ENCODE data around the gene ICAM5. TPM values are rescaled to one million over a fixed set of nuclear protein-coding genes. Genes with fewer than 3 reads are reported as not detected.

Gene ICAM5
- total and polyA plus RNA-seq, 4 donors = 4.1 to 32.1 (median 18.6) TPM

- ATAC-seq (ENCODE audit: insufficient read depth, low FRiP score) = no peak
- Histone ChIP-seq H3K9me3 (ENCODE audit: control insufficient read depth in 4 of 4, insufficient read depth in 3 of 4, low read length in 3 of 4) (no peaks in the 10 kb centered on the region), H3K9ac (ENCODE audit: insufficient read depth in 1 of 2, low read length in 2 of 2) (no peak overlapping the region), H3K27me3 (ENCODE audit: control insufficient read depth in 3 of 3, insufficient read depth in 3 of 3, low read length in 2 of 3) (no peaks in the 10 kb centered on the region), H3K4me1 (ENCODE audit: control insufficient read depth in 5 of 5, insufficient read depth in 5 of 5, low read length in 5 of 5) (no peaks in the 10 kb centered on the region), H3K36me3 (ENCODE audit: control insufficient read depth in 4 of 4, insufficient read depth in 4 of 4, low read length in 4 of 4) (peaks cover 8 to 78% (median 41%) of the 10 kb centered on the region in 4 donors), H3K27ac (ENCODE audit: low read depth in 1 of 2, low read length in 1 of 2) (no peak overlapping the region), H3K4me3 (no peak overlapping the region)
- no peak for TF ChIP-seq CTCF (IDR thresholded peaks at IDR 0.05; ENCODE audit: control extremely low read depth, extremely low read depth)
- no peak for DNase-seq
- WGBS, 2 donors = 95 to 96% methylated on average over 8 of the region's 8 CpGs
Measured at GRCh38 chr19:10325732-10326131, 36.0 kb downstream of the ICAM5 start.

- ATAC-seq (ENCODE audit: insufficient read depth, low FRiP score) (no peak), DNase-seq (no peak)
- 89 to 97% methylated on average over 7 of the region's 7 CpGs for WGBS, 2 donors
- Histone ChIP-seq H3K4me1 (ENCODE audit: control insufficient read depth in 5 of 5, insufficient read depth in 5 of 5, low read length in 5 of 5) (peaks cover 0 to 9% (median 7%) of the 10 kb centered on the region in 5 donors), H3K36me3 (ENCODE audit: control insufficient read depth in 4 of 4, insufficient read depth in 4 of 4, low read length in 4 of 4) (peaks cover 5 to 58% (median 32%) of the 10 kb centered on the region in 4 donors), H3K9ac (ENCODE audit: insufficient read depth in 1 of 2, low read length in 2 of 2) (no peak overlapping the region), H3K27ac (ENCODE audit: low read depth in 1 of 2, low read length in 1 of 2) (no peak overlapping the region), H3K4me3 (no peak overlapping the region), H3K9me3 (ENCODE audit: control insufficient read depth in 4 of 4, insufficient read depth in 3 of 4, low read length in 3 of 4) (no peaks in the 10 kb centered on the region), H3K27me3 (ENCODE audit: control insufficient read depth in 3 of 3, insufficient read depth in 3 of 3, low read length in 2 of 3) (no peaks in the 10 kb centered on the region)
- TF ChIP-seq CTCF (IDR thresholded peaks at IDR 0.05; ENCODE audit: control extremely low read depth, extremely low read depth) = no peak
Measured at GRCh38 chr19:10327793-10328192, 38.0 kb downstream of the ICAM5 start.

- peaks cover 5 to 48% (median 31%) of the 10 kb centered on the region in 4 donors for H3K36me3 ChIP-seq (ENCODE audit: control insufficient read depth in 4 of 4, insufficient read depth in 4 of 4, low read length in 4 of 4)
- no peak overlapping the region for H3K27ac ChIP-seq (ENCODE audit: low read depth in 1 of 2, low read length in 1 of 2)
- H3K9me3 ChIP-seq (ENCODE audit: control insufficient read depth in 4 of 4, insufficient read depth in 3 of 4, low read length in 3 of 4) = no peaks in the 10 kb centered on the region
- H3K9ac ChIP-seq (ENCODE audit: insufficient read depth in 1 of 2, low read length in 2 of 2) = no peak overlapping the region
- WGBS, 2 donors = 96 to 97% methylated on average over 41 of the region's 41 CpGs
- DNase-seq (no peak), ATAC-seq (ENCODE audit: insufficient read depth, low FRiP score) (no peak)
- H3K4me1 ChIP-seq (ENCODE audit: control insufficient read depth in 5 of 5, insufficient read depth in 5 of 5, low read length in 5 of 5) = peaks cover 0 to 12% (median 7%) of the 10 kb centered on the region in 5 donors
- TF ChIP-seq CTCF (IDR thresholded peaks at IDR 0.05; ENCODE audit: control extremely low read depth, extremely low read depth) = no peak
- H3K4me3 ChIP-seq = no peak overlapping the region
- H3K27me3 ChIP-seq (ENCODE audit: control insufficient read depth in 3 of 3, insufficient read depth in 3 of 3, low read length in 2 of 3) = no peaks in the 10 kb centered on the region
Measured at GRCh38 chr19:10328558-10329429, 39.0 kb downstream of the ICAM5 start.

Data from lung (tissue), 12 donors.